NCI-H2196 (cell line): ENCODE results near the gene RABGAP1L.

Experiments used
- DNase-seq: peaks from one replicate; lab custom pipeline; 2025; ENCODE audit not compliant: unreplicated experiment; lab: John Stamatoyannopoulos, UW

The RABGAP1L gene

DNA sequence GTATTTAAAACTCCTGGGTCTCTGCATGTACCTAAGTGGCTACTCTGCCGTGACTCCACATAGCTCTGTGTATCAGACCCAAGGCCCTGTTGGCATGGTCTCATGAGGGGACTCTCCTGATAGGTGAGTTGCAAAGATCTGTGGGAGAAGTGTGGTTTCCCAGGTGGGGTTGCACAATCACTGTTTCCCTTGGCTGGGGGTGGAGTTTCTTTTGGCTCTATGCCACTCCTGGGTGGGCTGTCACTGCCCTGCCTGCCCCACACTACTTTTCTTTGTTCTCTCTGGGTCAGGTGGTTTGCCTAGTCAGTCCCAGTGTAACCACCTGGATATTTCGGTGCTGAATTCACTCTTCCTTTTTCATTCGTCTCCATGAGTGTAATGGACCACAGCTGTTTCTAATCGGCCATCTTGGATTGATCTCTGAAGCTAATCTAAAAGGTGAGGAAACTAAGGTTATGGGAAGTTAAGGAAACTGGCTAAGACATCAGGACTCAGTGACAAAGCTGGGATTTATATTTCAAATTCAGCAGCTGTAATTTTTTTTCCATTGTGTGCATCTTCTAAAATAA lies 743.3 kb downstream of the RABGAP1L start:
- DNase-seq: no peak

DNA sequence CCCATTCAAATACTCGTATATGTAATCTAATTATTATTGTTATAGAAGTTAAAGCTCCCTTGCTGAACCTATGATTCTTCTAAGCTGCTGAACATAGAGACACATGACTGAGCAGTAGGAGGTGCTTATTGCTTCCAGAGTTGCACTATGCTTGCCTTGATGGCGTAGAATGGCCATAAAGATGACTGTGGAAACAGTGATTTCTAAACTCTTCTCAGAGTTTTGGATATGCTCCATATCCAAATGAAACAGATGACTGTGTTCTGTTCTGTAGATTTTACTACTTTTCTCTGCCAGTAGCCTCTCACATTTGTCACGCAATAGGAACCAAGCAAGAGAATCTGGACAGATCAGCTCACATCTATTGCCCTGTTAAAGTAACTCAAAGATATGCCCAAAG lies 752.3 kb downstream of the RABGAP1L start:
- DNase-seq: no peak

DNA sequence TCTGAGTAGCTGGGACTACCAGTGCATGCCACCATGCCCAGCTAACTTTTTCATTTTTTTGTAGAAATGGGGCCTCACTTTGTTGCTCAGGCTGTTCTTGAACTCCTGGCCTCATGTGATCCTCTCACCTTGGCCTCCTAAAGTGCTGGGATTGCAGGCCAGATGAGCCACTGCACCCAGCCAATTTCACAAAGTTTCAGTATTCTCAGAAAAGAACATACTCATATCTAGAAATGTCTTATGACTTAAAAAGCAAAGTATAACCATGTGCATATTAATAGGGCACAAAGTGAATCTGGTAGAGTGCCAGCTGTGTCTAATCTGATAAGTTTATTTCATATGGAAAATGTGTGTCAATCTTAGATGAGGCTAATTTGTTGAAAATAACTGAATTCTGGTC lies 752.9 kb downstream of the RABGAP1L start:
- no peak for DNase-seq

DNA sequence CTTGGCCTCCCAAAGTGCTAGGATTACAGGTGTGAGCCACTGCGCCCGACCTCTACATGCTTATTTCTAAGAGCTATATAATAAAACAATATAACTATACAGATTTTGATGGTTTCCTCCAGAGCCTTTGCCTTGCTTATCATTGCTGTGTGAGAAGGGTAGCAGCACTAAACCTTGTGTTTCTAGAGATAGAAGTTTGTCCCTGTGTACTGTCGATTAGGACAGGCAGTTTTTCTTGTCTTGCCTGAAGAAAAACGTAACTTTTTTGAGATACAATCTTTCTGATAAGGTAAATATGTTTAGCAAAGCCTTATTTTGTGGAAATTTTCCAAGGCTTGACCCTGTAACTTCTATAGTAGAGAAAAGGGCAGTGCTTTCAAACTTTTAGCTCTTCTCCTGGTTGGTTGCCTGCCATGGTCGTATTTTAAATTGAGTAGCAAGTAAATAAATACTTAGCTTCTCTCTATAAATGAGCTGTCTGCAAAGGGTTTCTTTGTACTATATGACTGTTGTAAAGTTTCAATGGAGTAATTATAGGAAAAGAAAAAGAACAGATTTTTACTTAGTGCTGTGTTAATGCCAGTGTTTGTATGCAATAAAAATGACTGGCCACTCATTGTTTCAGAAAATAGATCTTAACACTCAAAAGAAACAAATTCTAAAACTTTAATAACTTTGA lies 754.0 kb downstream of the RABGAP1L start:
- DNase-seq: no peak

DNA sequence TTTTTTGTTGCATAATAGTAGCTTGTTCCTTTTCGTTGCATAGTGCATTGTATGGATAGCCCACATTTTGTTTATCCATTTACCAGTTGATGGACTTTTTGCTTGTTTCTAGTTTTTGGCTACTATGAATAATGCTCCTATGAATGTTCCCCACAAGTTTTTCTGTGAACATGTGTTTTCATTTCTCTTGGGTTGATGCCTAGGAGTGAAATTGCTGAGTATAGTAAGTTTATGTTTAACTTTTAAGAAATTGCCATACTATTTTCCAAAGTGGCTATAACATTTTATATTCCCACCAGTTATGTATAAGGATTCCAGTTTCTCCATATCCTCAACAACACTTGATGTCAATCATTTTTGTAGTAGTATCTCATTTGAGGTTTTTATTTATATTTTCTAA lies 755.7 kb downstream of the RABGAP1L start:
- no peak for DNase-seq

DNA sequence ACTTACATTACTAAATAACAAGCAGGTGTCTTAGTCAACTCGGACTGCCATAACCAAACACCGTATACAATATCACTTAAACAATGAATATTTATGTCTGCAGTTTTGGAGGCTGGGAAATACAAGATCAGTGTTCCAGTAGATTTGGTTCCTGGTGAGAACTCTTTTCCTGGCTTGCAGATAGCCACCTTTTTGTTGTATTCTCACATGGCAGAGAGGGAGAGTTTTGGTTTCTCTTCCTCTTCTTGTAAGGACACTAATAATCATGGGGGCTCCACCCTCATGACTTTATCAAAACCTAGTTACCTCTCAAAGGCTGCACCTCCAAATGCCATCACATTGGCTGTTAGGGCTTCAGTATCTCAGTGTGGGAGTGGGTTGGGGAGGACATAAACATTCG lies 757.5 kb downstream of the RABGAP1L start:
- DNase-seq: no peak

DNA sequence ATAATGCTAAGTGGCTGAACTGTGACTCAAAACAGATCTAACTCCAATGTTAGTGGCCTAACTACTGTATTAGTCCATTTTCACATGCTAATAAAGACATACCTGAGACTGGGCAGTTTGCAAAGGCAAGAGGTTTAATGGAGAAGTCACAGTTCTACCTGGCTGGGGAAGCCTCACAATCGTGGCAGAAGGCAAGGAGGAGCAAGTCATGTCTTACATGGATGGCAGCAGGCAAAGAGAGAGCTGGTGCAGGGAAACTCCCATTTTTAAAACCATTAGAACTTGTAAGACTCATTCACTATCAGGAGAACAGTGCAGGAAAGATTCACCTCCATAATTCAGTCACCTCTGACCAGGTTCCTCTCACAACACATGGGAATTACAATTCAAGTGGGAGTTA lies 760.8 kb downstream of the RABGAP1L start:
- no peak for DNase-seq

DNA sequence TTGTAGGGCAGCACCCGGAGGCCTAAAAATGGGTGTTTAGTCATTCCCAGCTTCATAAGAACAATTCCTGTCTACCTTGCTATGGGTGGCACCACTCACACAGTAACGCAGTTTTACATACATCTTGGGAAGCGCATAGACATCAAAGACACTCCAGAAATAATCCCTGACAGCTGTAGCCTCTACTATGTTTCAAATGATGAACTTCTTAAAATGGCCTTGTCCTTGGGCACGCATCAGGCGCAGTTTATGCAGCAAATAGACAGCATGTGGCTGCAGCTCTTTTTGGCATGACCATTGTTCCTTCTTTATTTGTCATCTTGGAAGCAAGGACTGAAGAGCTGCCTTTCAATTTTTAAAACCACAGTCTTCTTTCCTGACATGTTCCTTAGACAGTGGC lies 762.8 kb downstream of the RABGAP1L start:
- no peak for DNase-seq

DNA sequence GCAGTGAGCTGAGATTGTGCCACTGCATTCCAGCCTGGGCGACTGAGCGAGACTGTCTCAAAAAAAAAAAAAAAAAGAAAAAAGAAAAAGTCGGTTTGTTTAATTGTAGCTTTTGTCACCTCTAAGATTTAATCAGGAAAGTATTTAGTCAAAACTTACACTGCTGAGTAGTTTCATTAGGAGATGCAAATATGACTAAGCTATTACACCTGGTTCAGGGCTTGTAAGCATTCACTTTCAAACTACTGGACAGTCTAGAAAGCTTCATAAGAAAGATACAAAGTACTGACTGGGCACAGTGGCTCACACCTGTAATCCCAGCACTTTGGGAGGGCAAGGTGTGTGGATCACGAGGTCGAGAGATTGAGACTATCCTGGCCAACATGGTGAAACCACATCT lies 764.5 kb downstream of the RABGAP1L start:
- no peak for DNase-seq

DNA sequence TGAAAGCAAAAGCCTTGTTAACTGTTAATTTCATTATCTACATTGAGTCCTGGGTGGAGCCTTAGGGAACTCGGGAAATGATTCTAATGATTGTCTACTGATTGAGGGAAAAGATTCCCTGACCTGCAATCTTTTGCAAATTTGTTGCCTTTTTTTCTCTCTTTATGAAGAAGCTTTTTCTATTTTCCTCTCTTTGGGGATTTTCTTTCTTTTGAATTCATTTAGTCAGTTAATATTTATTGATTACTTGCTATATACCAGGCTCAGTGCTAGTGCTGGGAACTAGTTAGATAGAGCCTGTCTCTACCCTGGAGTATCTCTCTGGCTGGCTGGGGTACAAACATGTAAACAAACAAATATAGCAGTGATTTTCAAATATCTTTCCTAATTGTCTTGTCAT lies 769.2 kb downstream of the RABGAP1L start:
- DNase-seq: no peak

DNA sequence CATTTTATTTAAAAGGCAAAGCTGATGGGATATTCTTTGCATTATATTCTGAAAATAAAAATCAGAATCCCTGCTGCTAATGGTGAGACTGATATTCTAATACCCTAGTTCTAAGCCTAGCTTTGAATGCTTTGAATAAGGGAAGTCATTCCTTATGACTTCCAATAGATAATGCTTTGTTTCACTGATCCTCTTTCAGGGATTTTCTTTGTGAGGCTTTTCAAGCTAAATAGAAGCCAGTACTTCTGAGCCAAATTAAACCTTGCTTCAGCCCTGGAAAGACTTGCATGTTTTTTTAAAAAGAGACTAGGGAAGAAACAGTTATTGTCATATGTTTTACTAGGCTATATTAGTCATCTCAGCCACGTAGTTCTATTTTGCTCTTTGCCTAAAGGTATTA lies 771.9 kb downstream of the RABGAP1L start:
- no peak for DNase-seq

DNA sequence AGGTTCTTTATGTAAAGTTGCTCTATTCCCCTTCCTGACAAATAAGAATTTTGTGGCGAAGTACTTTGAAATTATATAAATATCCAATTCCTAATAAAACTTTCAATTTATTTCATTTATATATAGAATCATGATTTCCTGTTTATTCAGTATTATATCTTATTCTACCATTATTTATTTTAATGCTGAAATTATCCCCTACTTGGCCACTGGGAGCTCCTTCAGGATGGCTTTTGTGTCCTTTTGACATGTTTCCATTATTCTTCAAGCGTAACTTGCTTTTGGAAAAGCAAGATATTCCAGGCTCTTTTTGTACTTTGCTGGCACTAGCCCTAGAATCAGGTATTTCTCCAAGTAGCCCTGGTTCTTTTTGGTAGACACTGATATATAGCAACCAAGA lies 773.3 kb downstream of the RABGAP1L start:
- no peak for DNase-seq

DNA sequence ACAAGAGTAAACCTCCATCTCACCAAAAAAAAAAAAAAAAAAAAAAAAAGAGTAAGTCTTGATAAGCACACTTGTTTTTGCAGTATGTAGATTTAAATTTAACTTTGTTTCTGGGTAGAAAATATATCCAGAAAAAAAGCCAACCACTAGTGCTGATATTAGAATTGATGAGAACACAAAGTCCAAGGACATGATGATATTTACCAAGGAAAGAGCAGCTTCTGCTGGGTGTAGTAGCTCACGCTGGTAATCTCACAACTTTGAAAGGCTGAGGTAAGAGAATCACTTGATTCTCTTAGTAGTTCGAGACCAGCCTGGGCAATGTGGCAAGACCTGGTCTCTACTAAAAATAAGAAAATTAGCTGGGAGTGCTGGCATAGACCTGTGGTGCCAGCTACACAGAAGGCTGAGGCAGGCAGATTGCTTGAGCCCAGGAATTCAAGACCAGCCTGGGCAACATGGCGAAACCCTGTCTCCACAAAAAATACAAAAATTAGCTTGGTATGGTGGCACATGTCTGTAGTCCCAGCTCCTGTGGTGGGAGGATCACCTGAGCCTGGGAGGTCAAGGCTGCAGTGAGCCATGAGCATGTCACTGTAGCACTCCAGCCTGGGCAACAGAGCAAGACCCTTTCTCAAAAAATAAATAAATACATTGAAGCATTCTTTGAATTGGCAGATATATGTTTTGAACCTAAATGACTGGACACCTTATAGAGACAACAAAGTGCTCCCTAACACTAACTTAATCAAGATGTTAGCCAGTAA lies 776.8 kb downstream of the RABGAP1L start:
- DNase-seq: no peak

DNA sequence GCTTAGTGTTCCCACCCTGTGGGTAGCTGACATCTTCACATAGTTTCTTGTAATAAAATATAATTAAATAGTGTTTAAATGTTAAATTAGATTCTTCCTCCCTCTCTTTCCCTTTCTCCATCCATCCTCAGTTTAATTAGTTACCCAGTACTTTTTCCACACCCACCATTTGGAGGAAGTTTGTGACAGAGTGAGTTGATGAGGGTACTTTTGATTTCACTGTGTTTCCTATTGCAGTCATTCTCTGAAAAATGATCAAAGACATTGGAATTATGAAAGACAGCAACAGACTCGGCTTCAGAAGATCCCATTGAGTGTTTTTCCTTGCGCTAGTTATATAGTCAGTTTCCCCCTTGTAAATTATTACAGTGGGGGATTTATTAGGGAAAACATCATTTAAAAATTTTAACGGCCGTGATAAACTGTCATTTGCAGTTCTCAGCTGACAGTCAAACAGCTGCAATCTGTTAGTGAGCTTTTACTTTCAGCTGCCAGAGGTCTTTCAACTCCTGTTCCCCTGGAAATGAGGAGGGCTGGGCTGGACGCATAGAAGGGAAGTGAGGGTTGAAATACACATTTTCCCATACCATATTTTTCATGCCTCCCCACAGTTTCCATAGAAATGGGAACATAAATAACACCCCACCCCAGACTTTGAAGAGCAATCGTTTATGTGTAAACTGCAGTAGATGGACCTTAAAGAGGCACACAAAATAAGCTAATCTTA lies 779.1 kb downstream of the RABGAP1L start:
- DNase-seq: no peak

DNA sequence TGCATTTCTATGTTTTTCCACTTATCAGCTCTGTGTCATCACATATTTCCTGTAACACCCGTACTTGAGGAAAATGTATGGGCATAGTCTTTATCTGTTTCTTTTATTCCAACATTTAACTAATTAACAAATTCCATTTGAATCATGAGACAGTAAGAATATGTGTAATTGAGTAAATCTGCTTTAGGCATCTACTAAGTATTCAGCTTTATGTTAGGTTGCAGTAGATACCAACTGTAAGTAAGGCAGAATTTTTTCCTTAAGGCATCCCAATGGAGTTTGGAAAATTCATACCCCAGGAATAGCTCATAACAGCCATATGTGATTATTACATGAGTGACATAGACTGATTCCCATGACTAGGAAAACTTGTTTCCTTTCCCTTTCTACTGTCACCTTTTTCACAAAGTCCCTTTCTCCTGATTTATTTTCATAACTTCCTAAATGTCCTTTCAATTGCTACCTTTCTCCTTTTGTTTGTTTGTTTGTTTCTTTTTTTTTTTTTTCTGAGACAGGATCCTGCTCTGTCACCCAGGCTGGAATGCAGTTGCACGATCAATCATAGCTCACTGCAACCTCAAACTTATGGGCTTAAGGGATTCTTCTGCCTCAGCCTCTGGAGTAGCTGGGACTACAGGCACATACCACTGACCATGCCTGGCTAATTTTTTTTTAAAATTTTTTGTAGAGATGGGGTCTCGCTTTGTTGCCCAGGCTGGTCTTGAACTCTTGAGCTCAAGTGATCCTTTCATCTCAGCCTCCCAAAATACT lies 780.6 kb downstream of the RABGAP1L start:
- DNase-seq: no peak

DNA sequence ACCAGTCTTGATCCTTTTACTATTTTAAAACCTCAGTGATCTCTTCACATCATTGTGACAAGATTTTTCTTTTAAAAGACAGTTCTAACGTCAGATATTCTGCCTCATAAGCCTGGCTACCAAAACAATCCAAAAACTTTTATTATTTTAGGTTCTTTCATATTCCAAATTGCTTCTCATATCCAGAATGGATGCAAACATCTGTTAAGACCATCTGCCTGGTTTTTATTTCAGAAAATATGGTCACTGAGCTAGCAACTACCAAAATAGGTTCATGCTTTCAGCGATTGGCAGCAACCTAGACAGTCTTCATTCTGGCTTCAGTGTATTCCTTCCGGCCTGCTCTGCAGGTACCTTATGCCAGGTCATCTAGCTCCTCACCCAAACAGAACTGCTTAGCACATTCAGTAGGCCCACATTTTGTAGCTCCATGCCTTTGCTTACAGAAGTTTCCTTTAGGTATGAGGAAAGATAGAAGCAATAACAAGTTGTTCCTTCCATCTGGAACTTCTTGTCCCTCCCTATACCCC lies 781.4 kb downstream of the RABGAP1L start:
- no peak for DNase-seq

DNA sequence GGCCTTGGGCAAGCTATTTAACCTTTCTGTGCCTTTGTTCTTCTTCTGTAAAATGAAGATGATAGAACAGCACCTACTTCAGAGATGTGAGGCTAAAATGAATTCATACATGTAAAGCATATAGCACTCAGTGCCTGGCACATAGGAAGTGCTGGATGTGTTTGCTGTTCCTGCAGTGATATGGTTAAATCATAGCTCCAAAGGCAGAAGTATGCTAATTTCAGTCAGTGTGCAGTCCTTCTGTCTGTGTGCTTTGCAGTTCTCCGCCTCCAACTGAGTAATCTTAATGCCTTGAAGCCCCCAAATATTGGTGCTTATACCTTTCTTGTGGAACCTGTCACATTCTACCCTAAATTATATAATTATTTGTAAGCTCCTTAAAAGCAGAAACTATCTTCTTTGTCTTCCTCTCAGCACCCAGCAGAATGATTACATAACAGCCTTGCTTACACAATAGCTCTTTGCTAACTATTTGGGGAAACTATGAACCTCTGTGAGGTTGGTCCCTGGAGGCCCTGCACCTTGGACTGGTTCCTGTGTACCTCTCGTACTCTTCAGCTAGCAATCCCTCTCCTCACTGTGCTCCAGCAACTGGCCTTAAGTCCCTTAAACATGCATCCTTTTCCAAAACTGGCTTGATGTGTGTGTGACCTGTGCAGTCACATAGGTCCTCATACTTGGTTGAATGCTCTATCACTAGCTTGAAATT lies 783.4 kb downstream of the RABGAP1L start:
- no peak for DNase-seq

DNA sequence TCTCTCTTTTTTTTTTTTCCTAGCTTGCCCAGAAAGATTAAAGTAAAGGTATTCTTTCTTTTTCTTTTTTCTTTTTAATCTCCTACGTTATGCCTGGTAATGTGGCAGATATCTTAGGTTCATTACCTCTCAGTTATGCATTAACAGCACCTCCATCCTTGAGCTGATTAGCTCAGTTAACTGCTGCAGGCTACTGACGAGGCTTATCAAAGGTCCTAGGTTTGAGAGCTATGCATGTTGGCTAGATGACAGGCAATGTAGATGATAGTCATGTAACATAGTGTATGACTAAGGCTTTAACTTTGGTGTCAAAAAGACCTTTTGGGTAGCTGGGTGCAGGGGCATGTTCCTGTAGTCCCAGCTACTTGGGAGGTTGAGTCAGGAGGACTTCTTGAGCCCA lies 786.7 kb downstream of the RABGAP1L start:
- DNase-seq: no peak

DNA sequence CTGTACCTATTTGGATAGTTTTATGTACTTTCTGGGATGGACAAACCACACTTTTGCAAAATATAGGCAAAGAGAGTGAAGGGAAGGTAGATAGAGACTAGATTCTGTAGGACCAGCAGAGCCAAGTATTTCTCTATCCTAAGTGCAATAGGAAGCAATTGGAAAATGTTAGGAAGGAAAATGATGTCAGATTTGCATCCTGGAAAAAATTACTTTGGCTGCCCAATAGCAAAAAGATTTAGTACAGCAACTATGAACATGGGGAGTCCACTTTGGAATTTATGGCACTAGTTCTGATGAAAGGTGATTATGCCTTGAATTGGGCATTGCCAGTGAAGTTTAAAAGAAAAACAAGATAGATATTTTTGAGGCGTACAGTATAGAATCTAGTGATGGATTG lies 789.7 kb downstream of the RABGAP1L start:
- DNase-seq: no peak

DNA sequence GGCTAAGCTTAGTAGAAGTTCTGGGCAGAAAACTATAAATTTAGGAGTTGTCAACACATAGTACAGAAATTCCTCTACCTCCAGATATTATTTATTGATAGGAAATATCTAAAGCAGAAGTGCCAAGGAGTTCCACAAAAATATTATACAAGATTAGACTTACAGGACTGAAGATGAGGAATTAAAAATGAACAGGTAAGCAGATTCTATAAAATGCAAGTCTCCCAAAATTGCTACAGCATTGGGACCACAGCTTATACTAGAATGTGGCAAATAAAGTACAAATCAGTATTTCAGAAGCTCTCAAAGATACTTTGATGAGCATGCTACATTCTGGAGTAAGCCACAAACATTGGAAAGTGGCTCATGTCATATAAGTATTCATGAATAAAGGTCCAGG lies 790.3 kb downstream of the RABGAP1L start:
- no peak for DNase-seq
